ENCODE results near the gene TOLLIP.
"Not testable (repeated sequence)": the region's sequence is repeated elsewhere in the genome, so short reads cannot be mapped to it uniquely, and the experiment has no call there.

Gene TOLLIP

GRCh38 chr11:1261241-1262071, 48.0 kb downstream of the TOLLIP start:
- DNase-seq = no peak

- DNase-seq = no peak
Measured at GRCh38 chr11:1260620-1261019, 48.8 kb downstream of the TOLLIP start.

GRCh38 chr11:1260023-1260501, 49.4 kb downstream of the TOLLIP start:
- peak; percentile 81 for DNase-seq

- DNase-seq = no peak
Measured at GRCh38 chr11:1259561-1259960, 49.9 kb downstream of the TOLLIP start.

DNA sequence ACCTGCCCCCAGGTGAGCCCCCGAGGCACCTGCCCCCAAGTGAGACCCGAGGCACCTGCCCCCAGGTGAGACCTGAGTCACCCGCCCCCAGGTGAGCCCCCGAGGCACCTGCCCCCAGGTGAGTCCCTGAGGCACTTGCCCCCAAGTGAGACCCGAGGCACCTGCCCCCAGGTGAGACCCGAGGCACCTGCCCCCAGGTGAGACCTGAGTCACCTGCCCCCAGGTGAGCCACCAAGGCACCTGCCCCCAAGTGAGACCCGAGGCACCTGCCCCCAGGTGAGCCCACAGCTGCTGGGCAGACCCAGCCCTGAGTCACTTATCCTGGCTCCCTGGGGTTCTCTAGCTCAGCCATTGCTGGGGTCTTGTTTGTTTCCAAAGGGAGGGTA, 50.4 kb downstream of the TOLLIP start:
- DNase-seq = no peak

DNA sequence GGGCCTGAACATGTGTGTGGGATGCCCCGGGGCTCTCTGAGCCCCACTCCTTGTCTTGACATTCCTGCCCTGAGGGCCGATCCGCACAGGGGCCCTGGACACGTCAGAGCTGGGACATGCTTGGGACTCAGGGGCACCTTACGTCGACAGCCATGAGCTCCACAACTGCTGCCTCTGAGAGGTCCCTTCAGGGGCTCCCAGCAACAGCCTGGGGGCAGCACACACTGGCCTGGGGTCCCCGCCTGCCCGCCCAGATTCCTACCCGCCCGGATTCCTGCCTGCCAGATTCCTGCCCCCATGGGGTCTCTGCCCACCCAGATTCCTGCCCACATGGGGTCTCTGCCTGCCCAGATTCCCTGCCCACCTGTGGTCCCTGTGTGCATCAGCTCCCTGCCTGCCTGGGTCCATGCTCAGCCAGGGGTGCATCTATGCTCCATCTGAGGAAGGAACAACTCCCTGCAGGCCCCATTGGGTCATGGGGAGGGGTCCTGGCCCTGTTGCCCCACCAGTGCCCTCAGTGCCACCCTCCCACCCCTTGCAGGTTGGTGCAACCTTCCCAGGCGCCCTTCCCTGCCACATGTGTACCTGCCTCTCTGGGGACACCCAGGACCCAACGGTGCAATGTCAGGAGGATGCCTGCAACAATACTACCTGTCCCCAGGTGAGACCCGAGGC, 50.9 kb downstream of the TOLLIP start:
- no peak for DNase-seq

DNA sequence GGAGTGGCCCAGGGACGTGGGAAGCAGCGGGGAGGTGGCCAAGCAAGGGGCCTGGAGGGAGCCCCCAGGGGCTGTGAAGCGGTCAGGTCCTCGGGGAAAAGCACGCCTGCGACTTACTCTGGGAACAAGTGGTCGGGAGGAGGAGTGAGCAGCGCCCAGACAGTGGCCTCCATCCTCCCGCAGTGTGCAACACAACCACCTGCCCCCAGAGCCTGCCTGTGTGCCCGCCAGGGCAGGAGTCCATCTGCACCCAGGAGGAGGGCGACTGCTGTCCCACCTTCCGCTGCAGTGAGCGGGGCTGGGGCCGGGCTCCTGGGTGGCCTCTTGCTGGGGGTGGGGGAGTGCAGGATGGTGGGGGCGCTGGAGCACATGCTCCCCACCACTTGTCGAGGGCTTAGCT, 51.5 kb downstream of the TOLLIP start:
- DNase-seq = no peak

DNA sequence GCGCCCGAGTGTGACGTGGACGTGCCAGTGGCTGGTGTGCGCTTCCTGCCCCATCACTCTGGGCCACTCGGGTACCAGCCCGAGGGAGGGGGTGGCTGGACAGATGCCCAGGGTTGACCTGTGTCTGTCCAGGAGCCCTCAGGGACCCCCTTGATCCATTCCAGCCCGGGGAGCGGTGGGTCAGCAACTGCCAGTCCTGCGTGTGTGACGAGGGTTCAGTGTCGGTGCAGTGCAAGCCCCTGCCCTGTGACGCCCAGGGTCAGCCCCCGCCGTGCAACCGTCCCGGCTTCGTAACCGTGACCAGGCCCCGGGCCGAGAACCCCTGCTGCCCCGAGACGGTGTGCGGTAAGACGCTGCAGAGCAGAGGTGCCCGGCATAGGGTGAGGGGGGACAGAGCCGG, 52.1 kb downstream of the TOLLIP start:
- no peak for DNase-seq

DNA sequence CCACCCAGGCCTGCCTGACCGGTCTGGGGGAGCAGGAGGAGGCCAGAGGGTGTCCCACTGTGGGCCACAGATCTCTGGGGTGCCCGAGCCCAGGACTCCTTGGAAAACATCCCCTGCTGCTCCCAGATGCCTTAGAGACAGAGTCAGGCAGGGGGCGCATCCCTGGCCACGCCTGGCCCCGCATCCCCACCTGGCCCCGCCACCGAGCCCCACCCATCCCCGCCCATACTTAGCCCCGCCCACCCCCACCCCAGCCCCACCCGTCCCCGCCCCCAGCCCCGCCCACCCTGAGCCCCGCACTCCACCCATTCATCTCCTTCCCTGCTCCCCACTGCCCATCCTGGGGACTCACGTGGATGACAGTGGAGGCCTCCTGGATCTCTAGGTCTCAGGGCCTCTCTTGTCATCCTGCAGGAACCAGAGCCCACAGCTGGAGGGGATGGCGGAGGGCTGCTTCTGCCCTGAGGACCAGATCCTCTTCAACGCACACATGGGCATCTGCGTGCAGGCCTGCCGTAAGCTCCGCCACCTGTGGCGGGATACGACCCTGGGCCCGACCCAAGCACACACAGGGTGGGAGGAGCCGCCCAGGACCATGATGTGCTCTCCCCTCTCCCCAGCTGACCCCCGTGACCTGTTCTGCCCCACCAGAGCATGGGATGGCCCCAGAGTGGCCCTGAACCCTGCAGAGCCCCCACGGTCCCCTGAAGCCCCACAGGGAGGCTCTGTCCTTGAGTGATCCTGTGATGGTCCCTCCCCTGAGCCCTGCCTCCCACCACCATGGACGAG, 53.0 kb downstream of the TOLLIP start:
- DNase-seq = no peak

GRCh38 chr11:1255151-1255550, 54.3 kb downstream of the TOLLIP start:
- DNase-seq = no peak

GRCh38 chr11:1254733-1255132, 54.7 kb downstream of the TOLLIP start:
- DNase-seq = no peak

GRCh38 chr11:1254086-1254648, 55.3 kb downstream of the TOLLIP start:
- DNase-seq = no peak

DNA sequence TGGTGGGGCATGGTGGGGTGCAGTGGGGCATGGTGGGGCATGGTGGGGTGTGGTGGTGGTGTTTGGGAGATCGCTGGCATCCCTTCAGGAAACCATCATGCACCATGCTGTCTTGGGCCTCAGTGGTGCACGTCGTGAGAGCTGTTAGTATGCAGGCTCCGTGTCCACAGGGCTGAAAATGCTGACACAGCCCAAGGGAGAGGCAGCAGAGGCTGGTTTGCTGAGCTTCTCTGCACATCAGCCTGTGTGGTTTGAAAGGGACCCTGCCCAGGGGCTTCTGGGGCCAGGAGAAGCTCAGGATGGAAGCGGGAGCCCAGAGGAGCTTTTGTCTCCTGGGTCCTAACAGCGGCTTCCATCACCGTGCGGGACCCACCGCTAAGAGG, 56.3 kb downstream of the TOLLIP start:
- no peak for DNase-seq

GRCh38 chr11:1252371-1253102, 56.9 kb downstream of the TOLLIP start:
- no peak for DNase-seq

- no peak for DNase-seq
Measured at GRCh38 chr11:1251236-1251770, 58.1 kb downstream of the TOLLIP start.

DNA sequence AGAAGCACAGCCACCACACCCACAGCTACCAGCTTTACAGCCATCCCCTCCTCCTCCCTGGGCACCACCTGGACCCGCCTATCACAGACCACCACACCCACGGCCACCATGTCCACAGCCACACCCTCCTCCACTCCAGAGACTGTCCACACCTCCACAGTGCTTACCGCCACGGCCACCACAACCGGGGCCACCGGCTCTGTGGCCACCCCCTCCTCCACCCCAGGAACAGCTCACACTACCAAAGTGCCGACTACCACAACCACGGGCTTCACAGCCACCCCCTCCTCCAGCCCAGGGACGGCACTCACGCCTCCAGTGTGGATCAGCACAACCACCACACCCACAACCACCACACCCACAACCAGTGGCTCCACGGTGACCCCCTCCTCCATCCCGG, 59.0 kb downstream of the TOLLIP start:
- DNase-seq = not testable (repeated sequence)

DNA sequence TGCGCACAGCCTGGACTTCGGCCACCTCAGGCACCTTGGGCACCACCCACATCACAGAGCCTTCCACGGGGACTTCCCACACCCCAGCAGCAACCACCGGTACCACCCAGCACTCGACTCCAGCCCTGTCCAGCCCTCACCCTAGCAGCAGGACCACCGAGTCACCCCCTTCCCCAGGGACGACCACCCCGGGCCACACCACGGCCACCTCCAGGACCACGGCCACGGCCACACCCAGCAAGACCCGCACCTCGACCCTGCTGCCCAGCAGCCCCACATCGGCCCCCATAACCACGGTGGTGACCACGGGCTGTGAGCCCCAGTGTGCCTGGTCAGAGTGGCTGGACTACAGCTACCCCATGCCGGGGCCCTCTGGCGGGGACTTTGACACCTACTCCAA, 60.5 kb downstream of the TOLLIP start:
- not testable (repeated sequence) for DNase-seq

DNA sequence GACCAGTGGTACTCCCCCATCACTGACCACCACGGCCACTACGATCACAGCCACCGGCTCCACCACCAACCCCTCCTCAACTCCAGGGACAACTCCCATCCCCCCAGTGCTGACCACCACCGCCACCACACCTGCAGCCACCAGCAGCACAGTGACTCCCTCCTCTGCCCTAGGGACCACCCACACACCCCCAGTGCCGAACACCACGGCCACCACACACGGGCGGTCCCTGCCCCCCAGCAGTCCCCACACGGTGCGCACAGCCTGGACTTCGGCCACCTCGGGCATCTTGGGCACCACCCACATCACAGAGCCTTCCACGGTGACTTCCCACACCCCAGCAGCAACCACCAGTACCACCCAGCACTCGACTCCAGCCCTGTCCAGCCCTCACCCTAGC, 62.4 kb downstream of the TOLLIP start:
- not testable (repeated sequence) for DNase-seq

DNA sequence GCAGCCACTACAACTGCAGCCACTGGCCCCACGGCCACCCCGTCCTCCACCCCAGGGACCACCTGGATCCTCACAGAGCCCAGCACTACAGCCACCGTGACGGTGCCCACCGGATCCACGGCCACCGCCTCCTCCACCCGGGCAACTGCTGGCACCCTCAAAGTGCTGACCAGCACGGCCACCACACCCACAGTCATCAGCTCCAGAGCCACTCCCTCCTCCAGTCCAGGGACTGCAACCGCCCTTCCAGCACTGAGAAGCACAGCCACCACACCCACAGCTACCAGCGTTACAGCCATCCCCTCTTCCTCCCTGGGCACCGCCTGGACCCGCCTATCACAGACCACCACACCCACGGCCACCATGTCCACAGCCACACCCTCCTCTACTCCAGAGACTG, 63.1 kb downstream of the TOLLIP start:
- not testable (repeated sequence) for DNase-seq

- DNase-seq = not testable (repeated sequence)
Measured at GRCh38 chr11:1245717-1246116, 63.7 kb downstream of the TOLLIP start.

GRCh38 chr11:1244557-1244956, 64.9 kb downstream of the TOLLIP start:
- DNase-seq = not testable (repeated sequence)

GRCh38 chr11:1243521-1243920, 65.9 kb downstream of the TOLLIP start:
- DNase-seq = not testable (repeated sequence)
